ENCODE data around the gene NCOA1.

DNA sequence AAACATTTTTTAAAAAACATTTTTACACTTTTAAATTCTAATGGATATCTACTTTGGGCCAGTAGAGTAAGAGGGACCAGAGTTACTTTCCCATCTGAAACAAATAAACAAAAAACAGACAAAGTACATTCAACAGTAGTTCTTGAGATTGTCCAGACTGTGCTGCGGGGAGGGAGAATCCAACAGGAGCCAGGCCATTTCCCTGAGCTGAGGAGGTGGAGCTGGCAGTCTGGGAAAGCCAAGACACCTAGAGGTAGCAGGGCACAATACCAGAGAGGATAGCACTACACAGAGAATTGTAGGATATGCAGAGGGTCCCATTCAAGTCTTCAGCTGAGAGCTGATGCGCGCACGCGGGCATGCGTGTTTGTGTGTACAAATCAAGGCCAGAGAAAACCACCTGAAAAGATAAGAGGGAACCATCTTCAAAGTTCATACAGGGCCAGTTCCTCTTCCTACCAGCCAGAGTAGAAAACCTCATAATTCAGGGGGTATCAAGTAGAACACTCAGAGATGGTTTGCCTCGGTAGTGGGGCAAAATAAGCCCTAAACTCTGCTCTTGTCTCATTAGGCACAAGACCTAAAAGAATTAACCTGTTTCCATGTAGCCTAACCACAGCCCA is 258.1 kb downstream of the NCOA1 start:
- TF ChIP-seq POLR2A (IDR thresholded peaks at IDR 0.05; ENCODE audit: low read depth, low read length) = no peak
- no peak for TF ChIP-seq POLR2AphosphoS5 (IDR thresholded peaks at IDR 0.05; ENCODE audit: low read depth, low read length)
- no peak for TF ChIP-seq SPI1 (IDR thresholded peaks at IDR 0.05; ENCODE audit: low read depth, low read length)
- TF ChIP-seq TAF1 (IDR thresholded peaks at IDR 0.05; ENCODE audit: low read depth, low read length) = no peak
- no peak for TF ChIP-seq PAX5 (IDR thresholded peaks at IDR 0.05; ENCODE audit: insufficient read depth, low read length, severe bottlenecking)
- no peak for TF ChIP-seq POU2F2 (IDR thresholded peaks at IDR 0.05; ENCODE audit: low read depth, low read length)

All from GM12891 (cell line).